Measurements from ENCODE around the gene AAR2.

GRCh38 chr20:36273414-36274180 is 37.3 kb downstream of the AAR2 start:
- TF ChIP-seq CTCF (IDR thresholded peaks at IDR 0.05; ENCODE audit: poor library complexity, severe bottlenecking) (no peak), POLR2AphosphoS5 (IDR thresholded peaks at IDR 0.05) (no peak), TAF1 (IDR thresholded peaks at IDR 0.05; ENCODE audit: low read depth) (no peak), REST (IDR thresholded peaks at IDR 0.05; ENCODE audit: borderline replicate concordance) (no peak), EZH2 (IDR thresholded peaks at IDR 0.05; ENCODE audit: borderline replicate concordance, insufficient read depth, low read length, poor library complexity, severe bottlenecking) (no peak), SMC3 (conservative IDR thresholded peaks at IDR 0.05; ENCODE audit: poor library complexity) (peak; percentile 22), EP300 (conservative IDR thresholded peaks at IDR 0.05; ENCODE audit: poor library complexity, severe bottlenecking) (no peak), RAD21 (conservative IDR thresholded peaks at IDR 0.05) (no peak)

All from neural cell (in vitro differentiated cells).